ENCODE results near the gene SKA3.
"Not testable (repeated sequence)": the region's sequence is repeated elsewhere in the genome, so short reads cannot be mapped to it uniquely, and the experiment has no call there.

SKA3 gene

DNA sequence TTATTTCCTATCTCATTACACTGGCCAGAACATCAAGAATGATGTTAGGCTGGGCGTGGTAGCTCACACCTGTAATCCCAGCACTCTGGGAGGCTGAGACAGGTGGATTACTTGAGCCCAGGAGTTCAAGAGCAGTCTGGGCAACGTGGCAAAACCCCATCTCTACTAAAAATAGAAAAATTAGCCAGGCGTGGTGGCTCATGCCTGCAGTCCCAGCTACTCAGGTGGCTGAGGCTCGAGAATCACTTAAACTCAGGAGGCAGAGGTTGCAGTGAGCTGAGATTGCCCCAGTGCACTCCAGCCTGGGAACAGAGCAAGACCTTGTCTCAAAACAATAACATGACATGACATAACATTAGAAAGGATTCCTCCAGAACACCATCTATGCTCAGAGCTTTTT lies 10.7 kb downstream of the SKA3 start:
- DNase-seq (ENCODE audit: low read depth), result not testable (repeated sequence)

DNA sequence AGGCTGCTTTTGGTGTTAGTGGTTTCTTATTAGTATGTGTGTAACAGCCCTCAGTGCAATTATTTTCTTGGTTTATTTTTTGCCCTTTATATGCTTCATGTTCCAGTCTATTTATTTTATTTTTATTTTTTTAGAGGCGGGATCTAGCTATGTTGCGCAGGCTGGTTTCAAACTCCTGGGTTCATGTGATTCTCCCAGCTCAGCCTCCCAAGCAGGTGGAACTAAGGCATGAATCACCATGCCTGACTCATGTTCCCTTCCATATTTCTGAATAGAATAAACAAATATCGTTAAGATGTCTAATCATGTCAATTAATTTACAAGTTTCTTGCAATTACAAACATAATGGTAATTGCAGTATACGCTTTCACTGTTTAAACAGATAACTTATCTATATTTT lies 11.7 kb downstream of the SKA3 start:
- peak; percentile 58 for DNase-seq (ENCODE audit: low read depth)

GRCh38 chr13:21152251-21152899 lies 24.0 kb downstream of the SKA3 start:
- no peak for DNase-seq (ENCODE audit: low read depth)

DNA sequence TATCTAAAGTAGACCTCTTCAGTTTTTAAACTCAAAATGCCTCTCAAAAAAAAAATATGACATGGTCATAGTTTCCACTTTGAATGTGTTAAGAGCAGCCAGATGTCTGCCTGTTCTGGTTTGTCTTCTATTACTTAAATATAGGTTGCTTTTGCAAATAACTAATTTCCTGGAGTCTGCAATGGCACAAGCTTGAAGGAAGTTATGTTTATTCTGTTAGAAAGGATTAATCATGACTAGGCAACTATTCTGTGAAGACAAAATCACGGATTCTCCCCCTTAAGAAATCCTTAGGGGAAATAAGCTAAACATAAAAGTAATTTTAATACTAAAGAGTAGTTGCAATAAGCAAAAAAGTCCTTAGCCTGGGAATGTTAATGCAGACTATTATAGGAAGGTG lies 26.3 kb downstream of the SKA3 start:
- no peak for DNase-seq (ENCODE audit: low read depth)

- no peak for DNase-seq (ENCODE audit: low read depth)
Observed at GRCh38 chr13:21149568-21149967, 26.8 kb downstream of the SKA3 start.

GRCh38 chr13:21148557-21149258 lies 27.6 kb downstream of the SKA3 start:
- DNase-seq (ENCODE audit: low read depth), result no peak

GRCh38 chr13:21147827-21148226 lies 28.5 kb downstream of the SKA3 start:
- DNase-seq (ENCODE audit: low read depth), result no peak

DNA sequence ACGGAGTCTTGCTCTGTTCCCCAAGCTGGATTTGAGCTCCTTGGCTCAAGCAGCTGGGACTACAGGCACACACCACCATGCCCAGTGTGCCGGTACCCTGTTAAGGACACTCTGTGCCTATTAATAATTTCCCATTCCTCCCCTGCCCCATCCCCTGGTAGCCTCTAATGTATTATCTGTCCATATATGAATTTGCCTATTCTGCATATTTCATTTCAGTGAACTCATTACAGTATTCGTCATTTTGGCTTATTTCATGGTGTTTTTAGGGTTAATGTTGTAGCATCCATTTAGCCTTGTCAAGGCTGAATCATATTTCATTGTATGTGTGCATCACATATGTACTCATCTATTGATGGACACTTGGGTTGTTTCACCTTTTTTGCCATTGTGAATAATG lies 33.6 kb downstream of the SKA3 start:
- DNase-seq (ENCODE audit: low read depth), result no peak

- no peak for DNase-seq (ENCODE audit: low read depth)
Observed at GRCh38 chr13:21139374-21139773, 37.0 kb downstream of the SKA3 start.

DNA sequence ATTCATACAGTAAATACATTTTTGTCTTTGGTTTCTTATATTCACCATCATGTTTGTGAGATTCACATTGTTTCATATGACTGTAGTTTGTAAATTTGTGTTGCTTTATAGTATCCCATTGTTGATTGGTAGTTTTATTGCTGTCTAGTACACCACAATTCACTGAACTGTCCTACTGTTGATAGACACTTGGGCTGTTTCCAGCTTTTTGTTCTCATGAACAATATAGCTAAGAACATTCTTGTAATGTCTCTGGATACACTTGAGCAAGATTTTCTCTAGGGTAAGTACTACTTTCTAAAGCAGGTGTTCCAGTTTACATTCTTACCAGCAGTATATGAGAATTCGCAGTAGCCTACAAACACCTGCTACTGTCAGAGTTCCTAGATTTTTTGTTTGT lies 37.8 kb downstream of the SKA3 start:
- DNase-seq (ENCODE audit: low read depth), result no peak

DNA sequence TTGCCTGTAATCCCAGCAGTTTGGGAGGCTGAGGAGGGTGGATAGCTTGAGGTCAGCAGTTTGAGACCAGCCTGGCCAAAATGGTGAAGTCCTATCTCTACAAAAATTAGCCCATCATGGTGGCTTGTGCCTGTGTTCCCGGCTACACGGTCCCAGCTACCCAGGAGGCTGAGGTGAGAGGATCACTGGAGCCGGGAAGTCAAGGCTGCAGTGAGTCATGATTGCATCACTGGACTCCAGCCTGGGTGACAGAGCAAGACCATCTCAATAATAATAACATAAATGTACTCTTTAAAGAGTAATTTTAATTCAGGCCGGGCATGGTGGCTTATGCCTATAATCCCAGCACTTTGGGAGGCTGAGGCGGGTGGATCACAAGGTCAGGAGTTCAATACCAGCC lies 38.7 kb downstream of the SKA3 start:
- peak; percentile 85 for DNase-seq (ENCODE audit: low read depth)

- not testable (repeated sequence) for DNase-seq (ENCODE audit: low read depth)
Observed at GRCh38 chr13:21135833-21136232, 40.5 kb downstream of the SKA3 start.

- no peak for DNase-seq (ENCODE audit: low read depth)
Observed at GRCh38 chr13:21134475-21134874, 41.9 kb downstream of the SKA3 start.

- no peak for DNase-seq (ENCODE audit: low read depth)
Observed at GRCh38 chr13:21133077-21133476, 43.3 kb downstream of the SKA3 start.

DNA sequence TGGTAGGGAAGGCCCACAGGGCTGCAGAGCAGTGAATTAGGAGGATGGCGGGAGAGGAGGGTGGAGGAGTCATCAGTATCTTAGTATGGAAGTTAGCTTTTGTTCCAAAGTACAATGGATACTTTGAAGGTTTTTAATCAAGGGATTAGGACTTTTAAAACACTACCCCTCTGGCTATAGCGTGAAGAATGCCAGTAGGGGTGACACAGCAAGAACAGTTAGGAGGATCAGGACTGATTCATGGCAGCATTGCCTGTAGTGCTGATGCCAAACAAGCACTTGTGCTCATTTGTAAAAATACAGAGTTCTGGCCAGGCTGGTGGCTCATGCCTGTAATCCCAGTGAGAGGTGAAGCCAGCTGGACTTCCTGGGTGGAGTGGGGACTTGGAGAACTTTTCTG lies 46.2 kb downstream of the SKA3 start:
- no peak for DNase-seq (ENCODE audit: low read depth)

GRCh38 chr13:21124852-21125251 lies 51.5 kb downstream of the SKA3 start:
- peak; percentile 46 for DNase-seq (ENCODE audit: low read depth)

- DNase-seq (ENCODE audit: low read depth), result no peak
Observed at GRCh38 chr13:21123956-21124355, 52.4 kb downstream of the SKA3 start.

DNA sequence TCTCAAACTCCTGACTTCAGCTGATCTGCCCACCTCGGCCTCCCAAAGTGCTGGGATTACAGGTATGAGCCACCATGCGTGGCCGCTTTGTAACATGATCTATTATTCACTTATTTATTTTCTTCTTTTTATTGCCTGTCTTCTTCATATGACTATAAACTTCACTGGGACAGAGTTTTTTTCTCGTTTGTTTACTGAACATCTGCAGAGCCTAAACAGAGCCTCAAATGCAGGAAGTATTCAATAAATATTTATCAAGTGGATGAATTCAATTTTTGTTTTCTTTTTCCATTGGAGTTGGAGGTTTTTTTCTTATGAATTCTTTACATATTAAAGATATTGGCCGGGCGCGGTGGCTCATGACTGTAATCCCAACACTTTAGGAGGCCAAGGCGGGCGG lies 54.7 kb downstream of the SKA3 start:
- no peak for DNase-seq (ENCODE audit: low read depth)

GRCh38 chr13:21120191-21120590 lies 56.2 kb downstream of the SKA3 start:
- no peak for DNase-seq (ENCODE audit: low read depth)

DNA sequence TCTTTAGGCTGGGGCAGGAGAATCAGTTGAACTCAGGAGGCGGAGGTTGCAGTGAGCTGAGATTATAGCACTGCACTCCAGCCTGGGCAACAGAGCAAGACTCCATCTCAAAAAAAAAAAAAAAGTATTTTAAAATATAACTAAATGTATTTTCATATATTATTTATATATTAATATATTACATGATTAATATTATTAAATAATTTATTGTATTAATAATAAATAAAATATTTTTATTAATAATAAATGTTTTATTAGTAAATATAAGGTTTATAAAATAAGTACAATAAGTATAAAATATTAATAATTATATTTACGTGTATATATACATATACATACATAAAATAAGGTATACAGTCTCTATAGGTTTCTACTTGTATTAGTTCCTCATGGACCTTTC lies 56.8 kb downstream of the SKA3 start:
- no peak for DNase-seq (ENCODE audit: low read depth)

DNA sequence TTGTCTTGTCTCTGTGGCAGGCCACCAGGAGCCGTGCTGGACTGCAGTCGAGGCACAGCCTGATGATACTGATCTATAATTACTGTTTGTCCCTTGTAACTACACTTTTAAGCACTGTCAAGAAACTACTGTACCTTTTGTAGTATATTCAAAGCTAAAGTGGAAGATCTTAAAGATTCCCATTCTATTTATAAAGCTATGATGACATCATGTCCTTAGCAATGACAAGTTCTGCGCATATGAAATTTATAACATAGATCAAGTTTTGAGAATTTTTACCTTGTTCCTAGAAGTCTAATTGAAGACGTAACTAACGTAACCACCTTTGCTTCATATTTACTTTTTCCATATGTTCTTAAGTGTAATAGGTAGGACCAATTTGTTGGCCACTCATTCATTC lies 58.2 kb downstream of the SKA3 start:
- no peak for DNase-seq (ENCODE audit: low read depth)

GRCh38 chr13:21117104-21117809 lies 59.1 kb downstream of the SKA3 start:
- no peak for DNase-seq (ENCODE audit: low read depth)

DNA sequence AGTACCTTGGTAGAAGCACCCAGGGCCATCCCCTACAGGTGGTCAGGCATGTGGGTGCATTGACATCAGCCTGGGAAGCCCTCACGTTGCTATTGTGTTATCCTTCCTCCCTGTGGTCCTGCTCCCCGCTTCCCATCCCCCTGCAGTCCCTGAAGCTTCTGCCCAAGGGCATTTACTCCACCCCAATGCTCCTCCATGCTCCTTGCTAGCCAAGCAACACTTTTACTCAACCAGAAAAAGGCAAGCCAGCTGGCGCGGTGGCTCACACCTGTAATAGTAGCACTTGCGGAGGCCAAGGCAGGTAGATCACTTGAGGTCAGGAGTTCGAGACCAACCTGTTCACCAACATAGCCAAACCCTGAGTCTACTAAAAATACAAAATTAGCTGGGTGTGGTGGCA lies 60.2 kb downstream of the SKA3 start:
- no peak for DNase-seq (ENCODE audit: low read depth)

Data from ELR (cell line).